Fibroblast of villous mesenchyme (primary cell): ENCODE results near the gene NKX2-1. TPM values are rescaled to one million over a fixed set of nuclear protein-coding genes. Genes with fewer than 3 reads are reported as not detected.
"Not testable (repeated sequence)": the region's sequence is repeated elsewhere in the genome, so short reads cannot be mapped to it uniquely, and the experiment has no call there.

Experiments used
- DNase-seq: peaks from one replicate; pipeline ENCODE4 v3.0.0-alpha.2; 2010; ENCODE audit warnings: low read depth
- H3K4me3 ChIP-seq: 2 replicates; pipeline ENCODE4 v1.5.1; 2011; ENCODE audit warnings: low read depth, mild to moderate bottlenecking, low read length
- CTCF ChIP-seq: IDR thresholded peaks from 2 replicates; pipeline ENCODE4 v1.5.1; 2012; ENCODE audit warnings: low read depth, mild to moderate bottlenecking, low read length; ENCODE audit not compliant: insufficient read depth
- total RNA-seq: library from RNA; depleted of rRNA; stranded (reverse); fragments of >200 nt; gene quantifications from 2 replicates; pipeline ENCODE4 v1.2.3, GENCODE V29; 2012

NKX2-1 gene
- total RNA-seq, result not detected in 2 replicates

GRCh38 chr14:36519431-36520321 is at the start of gene NKX2-1:
NKX2-1 (minus strand) TSS chr14:36520232; CDS start chr14:36520129, 103 bp downstream.
- no peak for TF ChIP-seq CTCF
- no peak for DNase-seq
- no peak within 1 kb of the TSS for H3K4me3 ChIP-seq

- TF ChIP-seq CTCF, result peak; percentile 79
- peak; percentile 12 for DNase-seq
These were observed 36.9 kb upstream of the NKX2-1 start for GRCh38 chr14:36556811-36557433.

GRCh38 chr14:36555998-36556743 is 36.1 kb upstream of the NKX2-1 start:
- no peak overlapping the region for H3K4me3 ChIP-seq
- TF ChIP-seq CTCF, result no peak
- DNase-seq, result no peak

More at GRCh38 chr14:36556811-36557433, 36.9 kb upstream of the NKX2-1 start:
- H3K4me3 ChIP-seq, result no peak overlapping the region

- peak; percentile 45 for DNase-seq
These were observed 33.7 kb upstream of the NKX2-1 start for GRCh38 chr14:36553656-36554260.

DNA sequence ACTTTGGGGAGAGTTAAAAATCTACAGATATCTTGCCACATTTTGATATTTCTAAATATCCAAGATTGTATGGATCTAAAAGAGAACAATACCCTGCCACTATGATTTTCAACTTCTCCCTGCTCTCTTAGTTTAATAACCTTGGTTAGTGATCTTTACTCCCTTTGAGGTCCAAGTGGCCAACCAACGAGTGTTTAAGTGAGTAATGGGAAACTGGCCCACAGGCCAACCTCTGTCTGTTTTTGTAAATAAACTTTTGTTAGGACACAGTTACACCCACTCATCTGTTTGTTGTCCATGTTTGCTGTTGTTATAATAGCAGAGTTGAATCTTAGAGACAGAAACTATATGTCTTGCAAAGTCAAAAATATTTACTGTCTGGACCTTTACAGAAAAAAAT is 30.9 kb upstream of the NKX2-1 start:
- DNase-seq, result no peak
- H3K4me3 ChIP-seq, result no peak overlapping the region
- no peak for TF ChIP-seq CTCF

More at GRCh38 chr14:36553656-36554260, 33.7 kb upstream of the NKX2-1 start:
- no peak overlapping the region for H3K4me3 ChIP-seq
- TF ChIP-seq CTCF, result peak; percentile 69

- not testable (repeated sequence) for H3K4me3 ChIP-seq, DNase-seq
These were observed 24.2 kb upstream of the NKX2-1 start for GRCh38 chr14:36544280-36544679.
